HT1080 (cell line): ENCODE results near the gene NHLH2. TPM values are rescaled to one million over a fixed set of nuclear protein-coding genes. Genes with fewer than 3 reads are reported as not detected.
A peak's percentile ranks its signal among the peaks of the same experiment; 100 is the strongest.

Source experiments
- DNase-seq: peaks from one replicate; pipeline ENCODE4 v3.0.0-alpha.2; 2015; ENCODE audit warnings: low read depth
- total RNA-seq: library from RNA; depleted of rRNA; stranded (reverse); fragments of >200 nt; shearing (Covaris generic); gene quantifications from 2 replicates; pipeline ENCODE4 v1.2.3, GENCODE V29; 2014

The NHLH2 gene
- total RNA-seq, 1 experiment from 2014 or later: not detected

DNA sequence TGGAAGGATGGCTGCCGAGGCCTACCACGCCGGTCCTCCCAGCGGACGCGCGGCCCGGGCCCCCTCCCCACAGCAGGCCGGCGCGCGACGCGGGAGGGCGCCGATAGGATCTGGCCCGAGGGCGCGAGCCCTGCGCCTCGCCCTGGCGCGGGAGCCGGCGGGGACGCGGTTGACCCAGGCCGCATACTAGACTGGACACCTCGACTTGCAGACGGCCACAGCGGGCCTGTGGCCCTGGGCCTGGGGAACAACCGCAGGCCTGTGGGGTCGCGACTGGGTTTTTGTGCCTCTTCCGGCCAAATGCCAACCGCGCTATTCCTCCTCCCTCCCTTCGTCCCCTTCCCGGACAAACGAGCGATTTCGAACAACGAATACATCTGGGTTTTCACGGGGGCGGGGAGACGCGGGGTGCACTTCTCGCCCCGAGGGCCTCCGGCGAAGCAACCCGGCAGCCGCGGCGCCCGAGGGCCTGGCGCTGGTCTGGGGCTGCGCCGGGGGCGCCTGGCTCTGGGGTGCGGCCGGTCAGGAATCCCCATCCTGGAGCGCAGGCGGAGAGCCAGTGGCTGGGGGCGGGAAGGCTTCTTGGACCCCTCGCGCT lies 2.4 kb downstream of the NHLH2 start:
- DNase-seq: no peak

DNA sequence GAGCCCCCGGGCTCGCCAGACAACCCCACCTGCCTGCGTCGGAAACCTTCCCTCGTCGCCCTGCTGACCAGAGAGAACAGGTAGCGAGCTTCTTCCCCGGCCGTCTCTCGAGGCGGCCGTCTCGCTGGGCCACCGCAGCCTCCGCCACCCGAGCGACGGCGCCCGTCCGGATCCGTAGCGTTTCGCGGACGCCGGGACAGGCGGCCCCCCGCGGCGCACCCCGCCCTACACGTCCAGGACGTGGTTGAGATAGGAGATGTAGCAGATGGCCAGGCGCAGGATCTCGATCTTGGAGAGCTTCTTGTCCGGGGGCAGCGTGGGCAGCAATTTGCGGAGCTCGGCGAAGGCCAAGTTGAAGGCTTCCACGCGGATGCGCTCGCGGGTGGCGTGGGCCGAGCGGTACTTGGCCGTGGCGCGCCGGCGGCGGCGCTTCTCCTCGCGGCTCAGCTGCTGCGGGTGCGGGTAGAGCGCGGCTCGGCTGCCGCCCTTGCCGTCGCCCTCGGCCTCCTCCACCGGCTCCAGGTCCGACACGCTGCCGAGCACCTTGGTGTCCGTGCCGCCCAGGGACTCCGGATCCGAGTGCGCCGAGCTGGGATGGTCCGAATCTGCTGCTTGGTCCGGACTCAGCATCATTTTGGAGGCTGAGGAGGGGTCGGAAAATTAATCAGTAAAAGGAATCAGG lies 3.0 kb downstream of the NHLH2 start:
- DNase-seq: no peak

- no peak for DNase-seq
Observed at GRCh38 chr1:115837341-115837739, 3.6 kb downstream of the NHLH2 start.

GRCh38 chr1:115833856-115834255 lies 7.1 kb downstream of the NHLH2 start:
- peak; percentile 10 for DNase-seq

DNA sequence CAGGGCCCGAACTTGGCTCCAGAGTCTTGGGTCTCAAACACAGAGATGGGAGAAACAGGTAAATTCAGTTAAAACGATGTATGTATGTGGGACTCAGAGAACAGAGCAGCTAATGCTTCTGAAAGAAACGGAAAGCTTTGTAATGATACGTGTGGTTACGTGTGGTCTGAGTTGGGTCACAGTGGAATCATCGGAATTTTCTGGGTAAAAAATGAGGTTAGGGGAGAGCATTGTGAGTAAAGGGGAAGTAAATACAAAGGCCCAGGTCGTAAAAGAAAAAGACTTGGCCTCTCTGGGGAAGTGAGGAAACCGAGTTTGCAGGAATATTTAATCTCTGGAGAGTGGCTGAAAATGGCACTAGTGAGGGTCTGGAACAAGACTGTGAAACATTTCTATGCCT lies 8.3 kb downstream of the NHLH2 start:
- DNase-seq: no peak

DNA sequence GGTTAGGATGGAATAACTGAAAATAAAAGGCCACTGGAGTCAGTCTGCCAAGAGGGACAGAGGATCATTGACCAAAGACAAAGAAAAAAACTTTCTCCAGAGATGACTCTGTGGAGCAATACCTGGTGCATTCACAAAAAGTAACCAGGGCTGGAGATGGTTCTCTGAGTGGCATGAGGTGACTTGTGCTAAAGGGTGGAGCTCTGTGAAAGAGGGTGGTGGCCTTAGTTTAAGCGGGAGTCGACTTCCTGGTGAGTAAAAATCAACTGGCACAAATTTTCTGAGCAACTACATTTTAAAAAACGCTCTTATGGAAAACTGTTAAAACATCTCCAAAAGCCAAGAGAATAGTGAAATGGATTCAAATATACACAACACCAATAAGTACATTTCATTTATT lies 10.0 kb downstream of the NHLH2 start:
- DNase-seq: no peak

- DNase-seq: peak; percentile 46
Observed at GRCh38 chr1:115829947-115830346, 11.0 kb downstream of the NHLH2 start.

GRCh38 chr1:115829023-115829674 lies 11.8 kb downstream of the NHLH2 start:
- DNase-seq: peak; percentile 90

DNA sequence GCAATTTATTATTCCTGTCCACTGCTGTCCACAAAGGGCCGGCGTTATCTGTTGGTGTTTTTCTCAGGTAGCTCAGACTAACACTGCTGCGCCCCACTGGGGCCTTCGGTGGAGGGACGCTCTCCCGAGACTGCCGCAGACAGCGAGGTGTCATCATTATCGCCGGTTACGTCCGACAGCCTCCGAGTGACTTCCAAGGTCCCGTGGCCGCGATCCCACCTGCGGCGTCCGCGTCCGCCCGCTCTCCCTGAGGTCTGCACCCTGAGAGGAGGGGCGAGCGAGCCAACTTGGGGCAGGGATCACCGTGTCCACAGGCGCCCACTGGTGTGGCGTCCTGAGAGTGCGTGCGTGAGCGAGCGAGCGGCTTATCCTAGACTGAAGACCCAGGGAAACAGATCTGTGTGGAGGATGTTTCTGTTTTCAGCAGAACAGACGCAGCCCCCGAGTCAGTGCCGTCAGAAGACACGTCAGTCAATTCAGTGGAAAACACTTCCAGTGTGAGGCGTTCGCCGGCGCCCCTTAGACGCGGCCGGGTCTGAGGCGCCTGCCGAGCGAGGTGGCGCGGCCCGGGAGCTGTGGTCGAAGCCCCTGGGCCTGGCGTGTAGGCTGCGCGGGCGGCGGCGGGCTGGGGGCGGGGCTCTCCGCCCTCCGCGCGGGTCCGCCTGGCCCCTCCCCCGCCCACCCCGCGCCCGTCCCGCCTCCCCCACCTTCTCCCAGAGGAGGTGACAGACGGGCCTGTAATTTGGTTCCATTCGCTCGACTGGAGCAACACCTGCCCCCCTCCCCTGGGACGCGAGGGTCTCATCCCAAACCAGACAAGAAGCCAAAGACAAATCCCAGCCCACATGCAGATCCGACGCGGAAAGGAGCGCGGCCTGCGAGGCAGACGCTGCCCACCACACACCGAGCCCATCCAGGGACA lies 12.6 kb downstream of the NHLH2 start:
- DNase-seq: no peak

DNA sequence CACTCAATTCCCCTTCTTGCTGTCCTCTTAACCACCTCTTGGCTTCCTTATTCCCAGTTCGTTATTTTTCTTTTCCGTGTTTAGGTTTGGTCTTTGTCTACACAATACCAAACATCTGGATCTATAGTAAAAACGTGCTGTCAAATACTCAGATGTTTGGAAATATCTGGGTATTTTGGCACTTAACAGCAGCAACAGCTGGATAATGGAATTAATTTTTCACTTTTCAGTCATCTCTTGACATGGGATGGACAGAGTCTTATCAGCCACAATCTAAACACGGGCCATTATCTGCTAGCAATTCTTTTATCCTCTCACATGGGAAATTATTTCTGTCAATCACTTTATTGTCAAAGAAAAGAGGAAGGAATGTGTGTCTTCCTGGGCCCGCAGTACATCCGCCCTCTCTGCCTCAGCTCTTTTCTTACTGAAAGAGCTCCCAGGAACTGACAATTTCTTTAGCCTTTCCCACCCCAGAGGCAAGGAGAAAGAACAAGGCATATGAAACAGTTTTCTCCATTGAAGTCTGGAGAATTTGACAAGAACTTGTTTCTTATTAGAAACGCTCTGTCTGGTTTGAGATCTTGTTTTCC lies 13.4 kb downstream of the NHLH2 start:
- no peak for DNase-seq

DNA sequence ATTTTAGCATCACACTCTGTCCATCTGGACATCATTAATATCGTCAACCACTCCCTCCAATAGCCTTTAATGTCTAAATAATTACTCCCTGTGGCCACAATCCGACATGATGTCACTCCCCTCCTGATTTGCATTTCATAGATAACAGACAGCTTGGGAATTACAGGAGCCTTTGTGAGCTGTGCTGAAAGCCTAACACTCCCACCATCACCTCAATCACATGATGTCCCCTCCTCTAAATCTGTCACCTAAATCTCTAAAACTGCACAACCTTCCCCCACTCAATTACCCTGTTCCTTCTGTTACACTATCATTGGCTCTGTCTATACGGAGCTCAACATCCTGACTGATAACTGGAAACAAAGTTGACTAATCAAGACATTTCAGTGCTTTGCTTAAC lies 14.3 kb downstream of the NHLH2 start:
- DNase-seq: no peak

GRCh38 chr1:115822117-115822516 lies 18.8 kb downstream of the NHLH2 start:
- DNase-seq: no peak

DNA sequence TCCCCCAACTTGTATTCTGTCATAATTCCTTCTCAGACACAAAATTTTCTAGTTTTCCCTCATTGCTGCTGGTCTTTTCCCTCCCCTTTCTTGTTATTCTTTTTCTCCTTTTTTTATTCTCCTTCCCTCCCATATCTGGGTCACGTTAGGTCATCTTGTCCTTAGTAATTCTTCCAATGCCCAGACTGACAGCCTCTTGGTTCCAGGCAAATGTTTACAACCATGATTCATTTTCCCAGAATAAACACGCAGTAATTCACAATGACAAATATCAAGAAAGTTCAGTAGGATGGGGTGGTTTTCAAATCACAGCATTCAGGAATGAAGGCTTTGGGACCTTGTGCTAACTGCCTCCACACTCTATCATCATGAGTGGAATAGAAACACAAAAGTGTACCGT lies 25.2 kb downstream of the NHLH2 start:
- no peak for DNase-seq

DNA sequence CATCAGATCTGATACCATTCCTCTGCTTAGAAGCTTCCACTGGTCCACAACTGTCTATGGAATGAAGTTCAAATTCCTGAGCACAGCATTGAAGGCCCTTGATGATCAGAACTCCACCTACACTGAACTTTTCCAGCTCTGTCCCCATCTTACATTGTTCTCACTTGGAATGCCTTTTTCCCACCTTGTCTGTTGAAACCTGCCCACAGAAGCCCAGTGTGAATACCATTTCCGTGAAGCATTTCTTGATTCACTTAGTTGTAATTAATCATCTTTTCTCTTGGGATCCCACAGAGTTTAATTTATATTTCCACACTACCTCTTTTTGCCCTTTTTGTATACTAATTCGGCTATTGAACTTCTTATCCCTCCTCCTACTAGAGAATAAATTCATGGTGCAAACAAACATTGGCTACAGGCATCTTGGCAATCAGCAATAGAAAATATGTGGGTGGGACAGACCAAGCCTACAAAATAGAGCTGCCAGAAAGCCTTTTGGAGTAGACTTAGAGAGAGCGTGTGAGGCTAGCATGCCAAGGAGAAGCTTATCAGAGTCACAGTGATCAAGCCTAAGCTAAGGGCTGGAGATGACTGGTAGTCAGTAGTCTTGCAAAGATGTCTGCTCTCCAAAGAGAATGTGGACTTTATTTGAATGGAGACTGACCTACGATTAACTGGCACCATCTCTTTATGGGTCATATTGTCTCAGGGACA lies 26.1 kb downstream of the NHLH2 start:
- DNase-seq: no peak

GRCh38 chr1:115813727-115814126 lies 27.2 kb downstream of the NHLH2 start:
- no peak for DNase-seq

GRCh38 chr1:115811140-115811828 lies 29.6 kb downstream of the NHLH2 start:
- peak; percentile 13 for DNase-seq

- DNase-seq: no peak
Observed at GRCh38 chr1:115810609-115811008, 30.3 kb downstream of the NHLH2 start.

DNA sequence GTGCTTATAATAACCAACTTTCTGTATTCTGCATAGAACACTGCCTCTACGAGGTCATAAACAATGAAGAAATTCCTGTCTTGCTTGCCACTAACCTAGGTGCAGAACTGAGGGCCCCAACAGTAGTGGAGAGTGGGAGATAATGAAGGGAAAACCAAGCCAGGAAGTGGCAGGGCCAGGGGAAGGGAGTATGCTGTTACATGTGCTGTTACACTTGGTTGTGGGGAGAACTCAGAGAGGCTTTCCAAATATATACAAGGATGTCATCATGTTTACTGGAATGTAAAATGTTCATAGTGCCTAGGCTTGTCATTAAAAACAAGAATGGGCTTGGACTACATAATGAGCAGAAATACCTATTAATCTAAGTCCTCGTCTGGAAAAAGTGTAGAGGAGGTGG lies 31.1 kb downstream of the NHLH2 start:
- DNase-seq: no peak

DNA sequence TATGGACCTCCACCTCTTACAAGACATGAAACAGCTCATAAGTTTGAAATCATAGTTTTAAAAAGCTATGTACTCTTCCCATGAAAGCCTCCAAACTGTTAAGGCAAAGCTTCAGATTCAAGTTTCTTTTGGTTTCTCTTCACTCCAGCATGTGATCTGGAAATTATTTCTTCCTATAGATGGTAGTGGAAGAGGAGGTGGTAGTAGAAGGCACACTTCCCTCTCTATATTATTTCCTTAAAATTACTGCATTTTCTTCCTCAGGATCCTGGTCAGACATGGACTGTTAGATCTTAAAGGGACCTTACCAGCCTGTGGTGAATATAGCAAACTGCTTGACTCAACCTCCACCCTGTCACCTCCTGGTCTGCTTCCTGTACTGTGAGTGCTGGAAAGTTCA lies 31.9 kb downstream of the NHLH2 start:
- DNase-seq: no peak

DNA sequence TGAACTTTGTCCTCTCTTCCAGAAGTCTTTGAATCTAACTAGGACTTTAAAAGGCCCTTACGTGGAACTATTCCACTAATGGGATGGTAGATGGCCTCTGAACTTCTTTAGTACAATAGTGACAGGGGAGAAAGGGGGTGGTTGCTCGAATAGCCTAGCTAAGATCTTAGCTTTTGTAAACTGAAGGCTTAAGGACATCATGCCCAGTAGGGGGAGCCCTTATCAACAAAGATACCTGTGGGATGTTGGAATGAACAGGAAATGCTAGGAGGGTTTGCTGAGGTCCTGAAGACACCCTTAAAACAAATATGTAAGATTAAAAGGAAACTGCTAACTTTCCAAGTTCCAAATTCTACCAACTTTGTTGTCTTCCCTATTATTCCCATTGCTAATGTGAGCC lies 33.2 kb downstream of the NHLH2 start:
- peak; percentile 63 for DNase-seq
